ENCODE results near the gene EMP2. TPM values are rescaled to one million over a fixed set of nuclear protein-coding genes. Genes with fewer than 3 reads are reported as not detected.

The EMP2 gene
- total and polyA plus RNA-seq, 8 donors = 5.5 to 13.7 (median 9.3) TPM

DNA sequence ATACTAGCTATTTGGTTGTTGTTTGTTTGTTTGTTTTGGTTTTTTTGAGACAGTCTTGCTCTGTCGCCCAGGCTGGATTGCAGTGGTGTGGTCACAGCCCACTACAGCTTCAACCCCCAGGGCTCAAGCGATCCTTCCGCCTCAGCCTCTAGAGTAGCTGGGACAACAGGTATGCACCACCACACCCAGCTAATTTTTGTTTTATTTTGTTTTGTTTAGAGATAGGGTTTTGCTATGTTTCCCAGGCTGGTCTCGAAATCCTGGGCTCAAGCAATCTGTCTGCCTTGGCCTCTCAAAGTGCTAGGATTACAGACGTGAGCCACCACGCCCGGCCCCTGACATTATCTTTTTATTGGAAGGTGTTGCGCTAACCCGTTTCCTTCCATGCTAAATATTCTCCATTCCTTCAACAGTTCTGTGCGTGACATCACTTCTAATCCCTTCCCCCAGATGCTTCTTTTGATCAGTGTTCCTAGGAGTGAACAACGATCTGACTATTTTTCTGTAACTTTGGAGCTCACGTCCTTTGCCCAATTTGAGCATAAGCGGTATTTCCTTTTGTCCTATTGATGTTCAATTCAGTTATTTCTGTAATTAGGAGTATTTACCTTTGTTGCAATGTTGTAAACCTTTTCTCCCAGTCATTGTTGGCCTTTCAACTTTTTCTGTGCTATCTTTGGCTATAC, 30.2 kb upstream of the EMP2 start:
- H3K27me3 ChIP-seq = no peaks in the 10 kb centered on the region
- no peak overlapping the region for H3K27ac ChIP-seq
- 76 to 79% methylated on average over 13 of the region's 13 CpGs for WGBS, 2 donors
- TF ChIP-seq, protein P1, sequence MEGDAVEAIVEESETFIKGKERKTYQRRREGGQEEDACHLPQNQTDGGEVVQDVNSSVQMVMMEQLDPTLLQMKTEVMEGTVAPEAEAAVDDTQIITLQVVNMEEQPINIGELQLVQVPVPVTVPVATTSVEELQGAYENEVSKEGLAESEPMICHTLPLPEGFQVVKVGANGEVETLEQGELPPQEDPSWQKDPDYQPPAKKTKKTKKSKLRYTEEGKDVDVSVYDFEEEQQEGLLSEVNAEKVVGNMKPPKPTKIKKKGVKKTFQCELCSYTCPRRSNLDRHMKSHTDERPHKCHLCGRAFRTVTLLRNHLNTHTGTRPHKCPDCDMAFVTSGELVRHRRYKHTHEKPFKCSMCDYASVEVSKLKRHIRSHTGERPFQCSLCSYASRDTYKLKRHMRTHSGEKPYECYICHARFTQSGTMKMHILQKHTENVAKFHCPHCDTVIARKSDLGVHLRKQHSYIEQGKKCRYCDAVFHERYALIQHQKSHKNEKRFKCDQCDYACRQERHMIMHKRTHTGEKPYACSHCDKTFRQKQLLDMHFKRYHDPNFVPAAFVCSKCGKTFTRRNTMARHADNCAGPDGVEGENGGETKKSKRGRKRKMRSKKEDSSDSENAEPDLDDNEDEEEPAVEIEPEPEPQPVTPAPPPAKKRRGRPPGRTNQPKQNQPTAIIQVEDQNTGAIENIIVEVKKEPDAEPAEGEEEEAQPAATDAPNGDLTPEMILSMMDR (IDR thresholded peaks at IDR 0.05) = no peak
- no peak overlapping the region for H3K4me3 ChIP-seq
- H3K36me3 ChIP-seq = no peaks in the 10 kb centered on the region
- intact Hi-C loops (cut with DNase I) = no loop called here
- H3K9me3 ChIP-seq = no peaks in the 10 kb centered on the region
- no peak for FAIRE-seq
- DNase-seq = no peak
- no peaks in the 10 kb centered on the region for H3K4me1 ChIP-seq
- ATAC-seq = no peak

DNA sequence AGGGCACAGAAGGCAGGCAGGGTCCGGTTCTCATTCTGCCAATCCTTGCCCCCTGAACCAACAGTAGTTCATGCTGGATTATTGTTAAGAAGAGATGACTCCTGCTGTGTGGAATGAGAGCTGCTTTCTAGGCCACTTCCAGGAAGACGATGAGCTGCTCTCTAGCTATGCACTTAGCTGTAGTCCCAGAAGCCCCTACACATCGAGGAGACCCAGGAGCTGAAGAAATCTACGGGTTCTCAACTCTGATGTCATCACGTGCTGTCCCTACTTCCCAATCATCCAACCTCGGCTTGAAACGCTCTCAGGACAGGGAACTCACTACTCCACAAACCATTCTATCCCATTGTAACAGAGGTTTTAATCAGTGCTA, 29.0 kb upstream of the EMP2 start:
- Histone ChIP-seq H3K9me3 (no peaks in the 10 kb centered on the region), H3K36me3 (no peaks in the 10 kb centered on the region), H3K27me3 (no peaks in the 10 kb centered on the region), H3K27ac (no peak overlapping the region), H3K4me1 (no peaks in the 10 kb centered on the region), H3K4me3 (no peak overlapping the region)
- TF ChIP-seq, protein P1 (IDR thresholded peaks at IDR 0.05) = no peak
- DNase-seq (no peak), FAIRE-seq (no peak), ATAC-seq (peak in 2 of 4 donors; percentile 55 to 65)
- WGBS, 2 donors = 73 to 78% methylated on average over 7 of the region's 7 CpGs
- intact Hi-C loops (cut with DNase I) = no loop called here

DNA sequence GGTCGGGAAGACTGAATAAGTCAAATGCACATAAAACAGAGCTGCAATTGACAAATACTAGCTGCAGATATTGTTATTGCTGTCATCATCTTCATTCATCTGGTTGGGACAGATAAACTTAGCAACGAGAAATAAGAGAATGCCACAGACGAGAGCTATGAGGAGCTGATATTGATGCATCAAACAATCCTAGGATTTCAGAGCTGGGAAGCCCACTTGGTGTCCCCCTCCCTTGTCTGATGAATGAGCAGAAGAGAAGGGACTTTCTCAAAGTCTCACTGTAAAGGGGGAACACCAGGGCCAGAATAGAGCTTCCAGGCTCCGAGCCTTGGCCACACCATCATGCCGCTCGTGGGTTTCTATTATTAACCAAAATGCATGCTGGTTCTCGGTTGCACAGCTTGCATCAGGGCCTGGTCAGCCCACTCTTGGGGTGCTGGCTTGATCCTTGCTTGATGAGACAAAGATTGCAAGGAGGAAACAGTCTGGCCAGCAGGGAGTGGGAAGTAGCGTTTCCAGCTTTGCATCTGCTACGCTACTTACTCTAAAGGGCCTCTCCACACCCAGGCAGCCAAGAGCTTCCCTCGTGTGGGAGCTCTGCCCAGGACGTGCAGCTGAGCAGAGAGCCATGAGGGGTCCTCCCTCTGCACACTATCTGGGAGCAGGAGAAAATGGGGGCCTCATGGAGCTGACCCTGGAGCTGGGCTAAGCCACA, 28.4 kb upstream of the EMP2 start:
- no peak overlapping the region for H3K27ac ChIP-seq
- no peaks in the 10 kb centered on the region for H3K9me3 ChIP-seq
- intact Hi-C loops (cut with DNase I) = no loop called here
- no peaks in the 10 kb centered on the region for H3K4me1 ChIP-seq
- FAIRE-seq = no peak
- H3K27me3 ChIP-seq = no peaks in the 10 kb centered on the region
- no peak overlapping the region for H3K4me3 ChIP-seq
- no peak for DNase-seq
- whole genome bisulfite sequencing, 2 donors = 76 to 81% methylated on average over 11 of the region's 11 CpGs
- TF ChIP-seq, protein P1 (IDR thresholded peaks at IDR 0.05) = no peak
- ATAC-seq = peak in 2 of 4 donors; percentile 34 to 55
- no peaks in the 10 kb centered on the region for H3K36me3 ChIP-seq

DNA sequence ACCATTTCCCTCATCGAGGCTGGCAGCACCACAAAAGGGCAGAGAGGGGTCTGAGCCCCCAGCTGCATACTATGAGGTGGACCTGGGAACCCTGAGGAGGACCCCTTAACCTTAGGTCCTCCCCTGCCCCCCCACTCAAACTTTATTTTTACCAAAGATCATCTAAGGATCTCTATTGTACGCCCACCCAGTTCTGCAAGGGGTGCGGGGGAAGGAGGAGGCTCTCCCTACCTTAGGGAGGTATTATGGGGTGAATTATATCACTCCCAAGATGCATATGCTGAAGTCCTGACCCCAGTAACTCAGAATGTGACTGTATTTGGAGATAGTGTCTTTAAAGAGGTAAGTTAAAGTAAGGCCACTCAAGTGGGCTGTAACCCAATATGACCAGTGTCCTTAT, 26.8 kb upstream of the EMP2 start:
- Histone ChIP-seq H3K9me3 (no peaks in the 10 kb centered on the region), H3K27ac (no peak overlapping the region), H3K4me1 (no peaks in the 10 kb centered on the region), H3K36me3 (no peaks in the 10 kb centered on the region), H3K27me3 (no peaks in the 10 kb centered on the region), H3K4me3 (no peak overlapping the region)
- no peak for FAIRE-seq
- TF ChIP-seq, protein P1 (IDR thresholded peaks at IDR 0.05) = no peak
- intact Hi-C loops (cut with DNase I) = no loop called here
- WGBS, 2 donors = 70 to 75% methylated on average over 3 of the region's 3 CpGs
- DNase-seq = no peak
- no peak for ATAC-seq

DNA sequence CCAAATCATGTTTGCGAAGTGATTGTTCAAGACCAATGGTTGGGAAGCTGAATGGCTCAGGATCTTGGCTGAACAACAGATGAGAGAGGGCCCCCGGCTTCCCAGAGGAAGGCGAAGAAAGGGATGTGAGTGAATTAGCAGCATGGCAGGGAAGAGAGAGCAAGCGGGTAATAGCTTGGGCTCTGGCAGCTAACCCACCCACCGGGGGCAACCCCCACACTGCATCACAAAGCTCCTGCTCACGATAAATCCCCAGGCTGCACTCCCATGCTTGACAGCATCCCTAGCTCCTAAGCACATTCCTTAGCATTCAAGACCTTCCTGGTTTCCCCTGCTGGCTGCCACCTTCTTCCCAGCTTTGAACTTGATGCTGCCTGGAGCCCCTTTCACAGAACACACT, 26.2 kb upstream of the EMP2 start:
- intact Hi-C loops (cut with DNase I) = no loop called here
- no peaks in the 10 kb centered on the region for H3K4me1 ChIP-seq
- H3K27ac ChIP-seq = no peak overlapping the region
- no peak for ATAC-seq
- no peak overlapping the region for H3K4me3 ChIP-seq
- 46 to 66% methylated on average over 6 of the region's 6 CpGs for WGBS, 2 donors
- no peaks in the 10 kb centered on the region for H3K27me3 ChIP-seq
- no peaks in the 10 kb centered on the region for H3K9me3 ChIP-seq
- no peak for FAIRE-seq
- no peak for DNase-seq
- H3K36me3 ChIP-seq = no peaks in the 10 kb centered on the region
- TF ChIP-seq, protein P1 (IDR thresholded peaks at IDR 0.05) = no peak
